Astrocyte (in vitro differentiated cells and primary cell): ENCODE measurements around the gene C1QL1.

Experiments used
- EZH2 ChIP-seq: IDR thresholded peaks from 2 replicates; pipeline ENCODE4 v1.6.1; 2012; ENCODE audit warnings: mild to moderate bottlenecking, low read length, inconsistent platforms; ENCODE audit not compliant: insufficient read depth
- TF ChIP-seq, protein P1 (sequence below): IDR thresholded peaks from 2 replicates; pipeline ENCODE4 v1.5.1; 2011; ENCODE audit warnings: low read depth, mild to moderate bottlenecking, inconsistent platforms, low read length, moderate library complexity; ENCODE audit not compliant: insufficient read depth

GRCh38 chr17:44932787-44933097, 35.4 kb downstream of the C1QL1 start:
- TF ChIP-seq, protein P1, sequence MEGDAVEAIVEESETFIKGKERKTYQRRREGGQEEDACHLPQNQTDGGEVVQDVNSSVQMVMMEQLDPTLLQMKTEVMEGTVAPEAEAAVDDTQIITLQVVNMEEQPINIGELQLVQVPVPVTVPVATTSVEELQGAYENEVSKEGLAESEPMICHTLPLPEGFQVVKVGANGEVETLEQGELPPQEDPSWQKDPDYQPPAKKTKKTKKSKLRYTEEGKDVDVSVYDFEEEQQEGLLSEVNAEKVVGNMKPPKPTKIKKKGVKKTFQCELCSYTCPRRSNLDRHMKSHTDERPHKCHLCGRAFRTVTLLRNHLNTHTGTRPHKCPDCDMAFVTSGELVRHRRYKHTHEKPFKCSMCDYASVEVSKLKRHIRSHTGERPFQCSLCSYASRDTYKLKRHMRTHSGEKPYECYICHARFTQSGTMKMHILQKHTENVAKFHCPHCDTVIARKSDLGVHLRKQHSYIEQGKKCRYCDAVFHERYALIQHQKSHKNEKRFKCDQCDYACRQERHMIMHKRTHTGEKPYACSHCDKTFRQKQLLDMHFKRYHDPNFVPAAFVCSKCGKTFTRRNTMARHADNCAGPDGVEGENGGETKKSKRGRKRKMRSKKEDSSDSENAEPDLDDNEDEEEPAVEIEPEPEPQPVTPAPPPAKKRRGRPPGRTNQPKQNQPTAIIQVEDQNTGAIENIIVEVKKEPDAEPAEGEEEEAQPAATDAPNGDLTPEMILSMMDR, result no peak
- no peak for TF ChIP-seq EZH2
